ENCODE results near the gene EIF4G3. TPM values are rescaled to one million over a fixed set of nuclear protein-coding genes. Genes with fewer than 3 reads are reported as not detected.

Gene EIF4G3
- total and polyA plus RNA-seq, 2 donors (not counting 1 experiment from before 2014, with no cell fraction given) = 33.6 to 76.0 TPM

GRCh38 chr1:20846461-20847374 lies 330.0 kb downstream of the EIF4G3 start:
- H3K4me3 Mint-ChIP-seq = no peak overlapping the region
- Histone ChIP-seq H3K27ac (ENCODE audit: low read length in 2 of 2) (no peak overlapping the region), H3K4me1 (ENCODE audit: control insufficient read depth in 2 of 2, insufficient read depth in 2 of 2, low read length in 2 of 2) (no peaks in the 10 kb centered on the region), H3K9ac (ENCODE audit: low read length) (no peak overlapping the region), H3K36me3 (replicated peaks in 1 of 2; ENCODE audit: control extremely low read depth in 1 of 2, control insufficient read depth in 1 of 2, extremely low read depth in 1 of 2, insufficient read depth in 2 of 2, low read length in 1 of 2) (peaks cover 4 to 46% of the 10 kb centered on the region in 2 experiments), H3K79me2 (ENCODE audit: control insufficient read depth, insufficient read depth, low read length) (no peaks in the 10 kb centered on the region), H3K27me3 (replicated peaks in 1 of 4; ENCODE audit: control extremely low read depth in 1 of 4, control insufficient read depth in 3 of 4, insufficient read depth in 4 of 4, low read length in 3 of 4) (no peaks in the 10 kb centered on the region), H2AFZ (ENCODE audit: insufficient read depth, low read depth, low read length, poor library complexity, severe bottlenecking) (no peak overlapping the region), H3K4me2 (replicated peaks; ENCODE audit: low read depth, low read length, poor library complexity, severe bottlenecking) (no peak overlapping the region), H3K4me3 (ENCODE audit: control extremely low read depth in 1 of 5, extremely low read depth in 1 of 5, insufficient read depth in 1 of 5, low read depth in 2 of 5, low read length in 4 of 5) (no peak overlapping the region), H3K9me3 (ENCODE audit: control extremely low read depth in 1 of 3, control insufficient read depth in 2 of 3, insufficient read depth in 1 of 3, low read length in 2 of 3) (no peaks in the 10 kb centered on the region), H4K20me1 (ENCODE audit: control insufficient read depth, insufficient read depth, low read length, poor library complexity, severe bottlenecking) (no peaks in the 10 kb centered on the region)
- whole genome bisulfite sequencing (ENCODE audit: insufficient coverage) = 95% methylated on average over 3 of the region's 6 CpGs
- no peaks in the 10 kb centered on the region for H3K27me3 Mint-ChIP-seq
- intact Hi-C loops (cut with micrococcal nuclease) = no loop called here
- ATAC-seq (ENCODE audit: low read depth) (no peak), DNase-seq (no peak)
- H3K27ac Mint-ChIP-seq = no peak overlapping the region
- POLR2A ChIA-PET = no interaction called here
- no peaks in the 10 kb centered on the region for H3K9me3 Mint-ChIP-seq (ENCODE audit: insufficient read depth)
- CTCF ChIA-PET = no interaction called here
- H3K4me1 Mint-ChIP-seq = no peaks in the 10 kb centered on the region
- TF ChIP-seq CTCF (IDR thresholded peaks at IDR 0.05) (no peak), EZH2 (IDR thresholded peaks at IDR 0.05; ENCODE audit: borderline replicate concordance, insufficient read depth, low read depth, low read length, poor library complexity, severe bottlenecking) (no peak)

- H3K4me1 Mint-ChIP-seq = no peaks in the 10 kb centered on the region
- Histone ChIP-seq H2AFZ (ENCODE audit: insufficient read depth, low read depth, low read length, poor library complexity, severe bottlenecking) (no peak overlapping the region), H3K4me3 (ENCODE audit: control extremely low read depth in 1 of 5, extremely low read depth in 1 of 5, insufficient read depth in 1 of 5, low read depth in 2 of 5, low read length in 4 of 5) (no peak overlapping the region), H3K27me3 (replicated peaks in 1 of 4; ENCODE audit: control extremely low read depth in 1 of 4, control insufficient read depth in 3 of 4, insufficient read depth in 4 of 4, low read length in 3 of 4) (no peaks in the 10 kb centered on the region), H3K4me1 (ENCODE audit: control insufficient read depth in 2 of 2, insufficient read depth in 2 of 2, low read length in 2 of 2) (no peaks in the 10 kb centered on the region), H4K20me1 (ENCODE audit: control insufficient read depth, insufficient read depth, low read length, poor library complexity, severe bottlenecking) (no peaks in the 10 kb centered on the region), H3K27ac (ENCODE audit: low read length in 2 of 2) (no peak overlapping the region), H3K36me3 (replicated peaks in 1 of 2; ENCODE audit: control extremely low read depth in 1 of 2, control insufficient read depth in 1 of 2, extremely low read depth in 1 of 2, insufficient read depth in 2 of 2, low read length in 1 of 2) (peaks cover 2 to 28% of the 10 kb centered on the region in 2 experiments), H3K4me2 (replicated peaks; ENCODE audit: low read depth, low read length, poor library complexity, severe bottlenecking) (no peak overlapping the region), H3K9me3 (ENCODE audit: control extremely low read depth in 1 of 3, control insufficient read depth in 2 of 3, insufficient read depth in 1 of 3, low read length in 2 of 3) (no peaks in the 10 kb centered on the region), H3K9ac (ENCODE audit: low read length) (no peak overlapping the region), H3K79me2 (ENCODE audit: control insufficient read depth, insufficient read depth, low read length) (no peaks in the 10 kb centered on the region)
- intact Hi-C loops (cut with micrococcal nuclease) = no loop called here
- no peaks in the 10 kb centered on the region for H3K27me3 Mint-ChIP-seq
- H3K9me3 Mint-ChIP-seq (ENCODE audit: insufficient read depth) = no peaks in the 10 kb centered on the region
- no peak overlapping the region for H3K27ac Mint-ChIP-seq
- TF ChIP-seq CTCF (IDR thresholded peaks at IDR 0.05) (no peak), EZH2 (IDR thresholded peaks at IDR 0.05; ENCODE audit: borderline replicate concordance, insufficient read depth, low read depth, low read length, poor library complexity, severe bottlenecking) (no peak)
- H3K4me3 Mint-ChIP-seq = no peak overlapping the region
- ChIA-PET CTCF (no interaction called here), POLR2A (no interaction called here)
- DNase-seq = no peak
- ATAC-seq (ENCODE audit: low read depth) = no peak
Measured at GRCh38 chr1:20840731-20841130, 336.0 kb downstream of the EIF4G3 start.
